ENCODE data around the gene ITLN1.

GRCh38 chr1:160880216-160880615, 4.8 kb downstream of the ITLN1 start:
- no peak for TF ChIP-seq CTCF (IDR thresholded peaks at IDR 0.05)
- TF ChIP-seq POLR2A (IDR thresholded peaks at IDR 0.05) = no peak
